Medulla oblongata (tissue), 1 donor: ENCODE measurements around the gene WDR12.
"Not testable (repeated sequence)": the region's sequence is repeated elsewhere in the genome, so short reads cannot be mapped to it uniquely, and the experiment has no call there.

Experiments
- DNase-seq: peaks from one replicate; pipeline ENCODE4 v3.0.0-alpha.2; 2015; ENCODE audit errors: extremely low spot score

The WDR12 gene

GRCh38 chr2:202885190-202885589, 26.3 kb downstream of the WDR12 start:
- no peak for DNase-seq

DNA sequence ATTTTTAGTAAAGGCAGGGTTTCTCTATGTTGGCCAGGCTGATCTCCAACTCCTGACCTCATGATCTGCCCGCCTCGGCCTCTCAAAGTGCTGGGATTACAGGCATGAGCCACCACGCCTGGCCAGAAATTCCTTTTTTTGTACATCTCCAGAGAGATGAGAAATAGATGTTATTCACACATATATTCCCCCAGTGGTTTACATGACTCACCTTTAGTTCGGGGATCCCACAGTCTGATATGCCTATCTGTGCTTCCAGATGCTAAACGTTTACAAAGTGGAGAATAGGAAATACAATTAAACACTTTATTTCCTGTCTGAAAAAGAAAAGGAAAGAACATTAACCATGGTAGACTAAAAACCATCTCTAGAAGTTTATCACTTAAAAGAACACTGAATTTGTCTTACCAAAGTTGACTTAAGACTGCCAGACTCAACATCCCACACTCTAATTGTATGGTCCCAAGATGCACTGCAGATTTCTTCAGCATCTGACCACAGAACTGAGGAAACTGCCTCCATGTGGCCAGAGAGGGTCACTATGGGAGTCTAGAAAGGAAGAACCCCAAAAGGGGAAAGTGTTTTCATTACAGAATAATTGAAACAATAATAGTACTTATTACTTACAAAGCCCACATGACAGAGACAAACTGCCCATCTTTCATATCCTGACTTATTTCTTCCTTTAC, 27.3 kb downstream of the WDR12 start:
- no peak for DNase-seq

GRCh38 chr2:202881570-202881969, 29.9 kb downstream of the WDR12 start:
- no peak for DNase-seq

DNA sequence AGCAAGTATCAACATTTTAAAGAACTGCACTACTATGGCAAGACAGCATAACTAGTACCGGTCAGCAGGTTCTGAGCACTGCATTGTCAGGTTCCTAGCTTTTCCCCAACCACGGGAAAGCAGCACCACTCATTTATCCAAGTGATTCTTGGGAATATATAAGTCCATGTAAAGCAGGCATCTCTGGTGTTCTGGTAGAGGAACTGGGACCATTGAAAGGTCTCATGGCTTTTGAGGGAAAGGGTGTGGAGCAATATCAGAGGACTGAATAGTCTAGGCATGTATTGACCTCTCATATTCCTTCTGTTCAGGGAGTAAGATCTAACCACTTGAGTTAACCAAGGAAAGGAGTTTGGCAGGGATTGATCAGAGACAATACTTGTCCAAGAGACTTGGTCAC, 33.8 kb downstream of the WDR12 start:
- DNase-seq: no peak

DNA sequence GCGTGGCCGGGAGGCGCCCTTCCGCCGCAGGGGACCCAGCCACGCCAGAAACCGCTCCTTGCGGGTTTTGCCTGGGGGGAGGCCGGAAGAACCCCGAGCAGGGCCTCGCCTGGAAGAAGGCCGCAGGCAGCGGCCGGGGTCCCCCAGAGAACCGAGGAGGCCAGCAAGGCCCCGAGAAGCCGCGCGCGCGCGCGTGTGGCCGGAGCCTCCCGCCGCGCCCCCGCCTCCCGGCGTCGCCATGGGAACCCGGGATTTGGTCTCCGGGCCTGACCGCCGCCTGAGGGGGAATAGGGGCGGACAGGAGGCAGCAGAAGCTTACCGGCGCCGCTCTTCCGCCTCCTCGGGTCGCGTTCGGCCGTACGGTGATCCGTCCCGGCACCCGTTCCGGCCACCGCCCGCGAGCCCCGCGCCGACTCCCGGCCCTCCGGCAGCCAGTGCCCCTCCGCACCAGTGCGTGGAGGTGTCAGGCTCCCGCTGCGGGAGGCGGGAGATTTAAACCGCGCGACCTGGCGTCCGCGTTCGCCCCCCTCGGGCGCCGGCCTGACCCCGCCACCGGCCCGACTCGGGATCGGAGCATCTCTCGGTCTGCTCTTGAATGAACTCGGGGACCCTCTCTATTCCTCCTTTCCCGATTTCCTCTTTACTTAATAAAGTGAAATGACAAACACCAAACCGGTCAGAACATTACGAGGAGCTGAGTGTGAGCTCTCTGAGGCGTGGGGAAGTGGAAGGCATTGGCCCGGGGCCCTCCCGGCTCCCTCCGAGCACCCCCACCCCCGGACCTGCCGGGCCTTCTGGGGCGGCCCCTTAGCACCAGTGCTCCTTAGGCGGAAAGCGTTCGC, 40.0 kb downstream of the WDR12 start, which contains the start of gene ICA1L:
TSS of gene ICA1L (minus strand) at position 467 of the 842 bp plus-strand sequence. CDS start 42,757 bp downstream, outside the sequence.
- peak; percentile 59 for DNase-seq

- DNase-seq: peak; percentile 65
Observed at GRCh38 chr2:202870431-202871299, 40.8 kb downstream of the WDR12 start.

- no peak for DNase-seq
Observed at GRCh38 chr2:202861987-202862386, 49.5 kb downstream of the WDR12 start.

DNA sequence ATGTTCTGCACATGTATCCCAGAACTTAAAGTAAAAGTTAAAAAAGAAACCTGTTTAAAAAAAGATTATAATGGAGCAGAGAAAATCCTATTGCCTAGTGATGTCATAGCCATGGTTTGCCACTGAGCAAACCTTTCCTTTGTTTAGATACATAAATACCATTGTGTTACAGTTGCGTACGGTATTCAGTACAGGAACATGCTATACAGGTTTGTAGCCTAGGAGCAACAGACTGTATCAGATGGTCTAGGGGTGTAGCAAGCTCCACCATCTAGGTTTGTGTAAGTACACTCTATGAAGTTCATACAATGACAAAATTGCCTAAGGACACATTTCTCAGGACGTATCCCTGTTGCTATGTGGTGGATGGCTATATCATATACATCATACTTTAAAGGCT, 52.9 kb downstream of the WDR12 start:
- no peak for DNase-seq

- not testable (repeated sequence) for DNase-seq
Observed at GRCh38 chr2:202849343-202849742, 62.1 kb downstream of the WDR12 start.

DNA sequence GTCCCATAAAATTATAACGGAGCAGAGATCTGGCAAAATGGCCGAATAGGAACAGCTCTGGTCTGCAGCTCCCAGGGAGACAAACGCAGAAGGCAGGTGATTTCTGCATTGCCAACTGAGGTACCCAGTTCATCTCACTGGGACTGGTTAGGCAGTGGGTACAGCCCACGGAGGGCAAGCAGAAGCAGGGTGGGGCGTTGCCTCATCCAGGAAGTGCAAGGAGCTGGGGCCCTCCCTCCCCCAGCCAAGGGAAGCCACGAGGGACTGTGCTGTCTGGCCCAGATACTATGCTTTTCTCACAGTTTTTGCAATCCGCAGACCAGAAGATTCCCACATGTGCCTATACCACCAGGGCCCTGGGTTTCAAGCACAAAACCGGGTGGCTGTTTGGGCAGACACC, 62.7 kb downstream of the WDR12 start:
- no peak for DNase-seq

DNA sequence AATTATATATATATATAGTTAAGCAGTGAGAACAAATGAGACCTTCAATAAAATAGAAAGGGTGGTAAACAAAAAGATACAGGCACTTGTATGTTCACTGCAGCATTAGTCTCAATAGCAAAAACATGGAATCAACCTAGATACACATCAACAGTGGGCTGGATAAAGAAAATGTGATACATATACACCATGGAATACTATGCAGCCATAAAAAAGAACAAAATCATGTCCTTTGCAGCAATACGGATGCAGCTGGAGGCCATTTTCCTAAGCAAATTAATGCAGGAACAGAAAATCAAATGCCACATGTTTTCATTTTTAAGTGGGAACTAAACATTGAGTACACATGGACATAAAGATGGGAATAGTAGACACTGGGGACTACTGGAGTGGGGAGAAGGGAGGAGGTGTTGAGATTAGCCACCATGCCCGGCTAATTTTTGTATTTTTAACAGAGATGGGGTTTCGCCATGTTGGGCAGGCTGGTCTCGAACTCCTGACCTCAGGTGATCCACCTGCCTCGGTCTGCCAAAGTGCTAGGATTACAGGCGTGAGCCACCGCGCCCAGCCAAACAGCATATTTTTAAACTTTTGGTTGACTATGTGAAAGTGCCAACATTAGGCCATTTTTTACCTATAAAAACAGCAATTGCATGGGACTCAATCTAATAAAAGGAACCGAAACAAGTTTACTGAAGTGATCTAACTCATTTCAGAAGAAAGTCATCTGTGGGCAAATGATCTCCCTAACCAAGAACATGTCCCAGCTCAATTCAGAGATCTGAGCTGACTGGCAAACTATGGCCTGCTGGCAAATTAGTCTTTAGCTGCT, 63.6 kb downstream of the WDR12 start:
- DNase-seq: no peak

- DNase-seq: no peak
Observed at GRCh38 chr2:202844656-202845055, 66.8 kb downstream of the WDR12 start.

GRCh38 chr2:202842690-202843089, 68.8 kb downstream of the WDR12 start:
- DNase-seq: no peak

DNA sequence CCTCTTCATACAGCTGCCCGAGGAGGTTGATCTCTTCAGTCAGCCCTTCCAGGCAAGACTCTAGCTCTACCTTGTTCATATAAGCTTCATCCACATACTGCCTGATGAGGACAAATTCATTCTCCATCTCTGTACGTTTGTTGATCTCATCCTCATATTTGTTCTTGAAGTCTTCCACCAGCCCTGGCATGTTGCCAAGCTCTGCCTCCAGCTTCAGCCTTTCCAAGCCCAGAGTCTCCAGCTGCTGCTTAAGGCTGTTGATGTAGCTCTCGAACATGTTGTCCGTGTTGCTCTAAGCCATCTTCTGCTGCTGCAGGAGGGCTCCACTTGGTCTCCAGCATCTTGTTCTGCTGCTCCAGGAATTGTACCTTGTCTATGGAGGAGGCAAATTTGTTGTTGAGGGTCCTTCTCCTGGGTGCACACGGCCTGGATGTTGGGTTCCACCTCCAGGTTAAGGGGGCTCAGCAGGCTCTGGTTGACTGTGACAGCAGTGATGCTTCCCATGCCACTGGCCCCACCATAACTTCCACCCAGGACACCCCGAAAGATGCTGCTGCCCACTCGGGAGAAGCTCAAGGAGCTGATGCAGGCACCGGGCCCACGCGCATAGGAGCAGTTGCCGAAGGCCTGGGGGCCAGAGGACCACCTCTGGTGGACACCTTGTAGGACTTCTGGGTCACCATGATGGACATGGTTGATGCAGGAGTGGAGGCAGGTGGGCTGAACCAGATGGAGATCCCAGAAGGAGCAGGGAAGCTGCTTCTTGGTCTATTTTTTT, 70.2 kb downstream of the WDR12 start:
- no peak for DNase-seq

- peak; percentile 56 for DNase-seq
Observed at GRCh38 chr2:202831242-202832220, 79.9 kb downstream of the WDR12 start.

DNA sequence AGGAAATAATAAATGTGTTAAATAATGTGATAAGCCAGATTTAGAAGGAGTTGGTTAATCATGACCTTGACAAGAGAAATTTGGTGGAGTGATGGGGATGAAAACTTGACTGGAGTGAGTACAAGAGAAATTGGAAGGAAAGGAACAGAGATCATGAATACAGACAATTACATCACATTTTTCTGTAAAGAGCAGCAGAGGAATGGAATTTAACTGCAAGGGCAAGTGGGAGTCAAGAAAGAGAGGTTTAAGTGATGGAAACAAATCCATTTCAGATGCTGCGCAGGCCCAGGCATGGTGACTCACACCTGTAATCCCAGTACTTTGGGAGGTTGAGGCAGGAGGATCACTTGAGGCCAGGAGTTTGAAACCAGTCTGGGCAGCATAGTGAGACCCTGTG, 86.6 kb downstream of the WDR12 start:
- no peak for DNase-seq
